ENCODE results near the gene CFAP46. TPM values are rescaled to one million over a fixed set of nuclear protein-coding genes. Genes with fewer than 3 reads are reported as not detected.
A peak's percentile ranks its signal among the peaks of the same experiment; 100 is the strongest.

The CFAP46 gene
- total RNA-seq, 1 donor from 2014 or later: 4.4 TPM

DNA sequence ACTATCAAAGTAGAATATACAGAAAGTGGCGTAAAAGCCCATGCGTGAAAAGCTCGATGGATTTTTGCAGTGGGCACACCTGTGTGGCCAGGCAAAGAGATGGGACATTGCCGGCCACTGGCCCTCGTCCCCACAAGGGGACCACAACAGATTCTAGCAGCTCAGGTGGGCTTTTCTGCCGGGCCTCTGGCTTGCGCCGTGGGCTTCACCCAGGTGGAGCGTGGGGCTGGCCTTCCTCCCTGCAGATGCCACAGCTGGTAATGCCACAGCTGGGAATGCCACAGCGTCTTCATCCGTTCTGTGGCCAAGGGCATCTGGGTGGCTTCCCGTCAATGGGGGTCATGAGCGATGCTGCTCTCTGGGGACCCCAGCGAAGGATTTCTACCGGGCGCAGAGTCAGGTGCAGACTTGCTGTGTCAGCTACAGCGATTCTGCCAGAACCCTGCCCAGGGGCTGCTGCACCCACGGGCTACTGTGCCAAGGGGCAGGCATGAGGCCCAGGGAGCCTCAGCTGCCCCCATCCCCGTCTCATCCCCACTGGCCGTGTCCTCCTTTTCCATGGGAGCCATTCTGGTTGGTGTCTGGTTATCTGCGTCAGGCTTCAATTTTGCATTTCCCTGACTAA lies 103.9 kb downstream of the CFAP46 start:
- Mint-ChIP-seq H3K36me3 (ENCODE audit: low read depth) (no peaks in the 10 kb centered on the region), H3K4me3 (no peak overlapping the region), H3K4me1 (no peaks in the 10 kb centered on the region), H3K27ac (ENCODE audit: unreplicated experiment) (no peak overlapping the region), H3K9me3 (peaks cover 6% of the 10 kb centered on the region), H3K27me3 (ENCODE audit: low read depth) (peaks cover 43% of the 10 kb centered on the region)
- TF ChIP-seq CTCF (conservative IDR thresholded peaks at IDR 0.05): no peak
- no peak for DNase-seq (ENCODE audit: low read depth, low spot score)

DNA sequence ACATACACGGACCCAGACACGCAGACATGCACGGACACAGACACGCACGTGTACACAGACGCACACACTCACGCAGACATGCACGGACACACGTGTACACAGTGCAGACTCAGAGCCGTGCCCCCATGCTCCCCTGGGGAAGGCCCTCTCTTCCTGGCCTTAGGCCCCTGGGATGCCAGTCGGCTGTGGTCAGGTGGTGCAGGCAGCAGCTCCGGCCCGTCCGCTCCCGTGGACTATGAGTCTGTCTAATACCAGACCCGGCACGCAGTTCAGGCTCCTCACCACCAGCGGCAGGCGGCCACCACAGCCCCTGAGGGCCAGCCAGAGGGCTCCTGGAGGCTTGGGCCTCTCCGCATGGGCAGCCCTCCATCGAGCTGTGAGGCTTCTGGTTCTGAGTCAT lies 104.5 kb downstream of the CFAP46 start:
- no peak for TF ChIP-seq CTCF (conservative IDR thresholded peaks at IDR 0.05)
- DNase-seq (ENCODE audit: low read depth, low spot score): no peak
- no peak overlapping the region for H3K27ac Mint-ChIP-seq (ENCODE audit: unreplicated experiment)
- peaks cover 45% of the 10 kb centered on the region for H3K27me3 Mint-ChIP-seq (ENCODE audit: low read depth)
- peaks cover 6% of the 10 kb centered on the region for H3K9me3 Mint-ChIP-seq
- no peaks in the 10 kb centered on the region for H3K36me3 Mint-ChIP-seq (ENCODE audit: low read depth)
- no peaks in the 10 kb centered on the region for H3K4me1 Mint-ChIP-seq
- H3K4me3 Mint-ChIP-seq: no peak overlapping the region

- TF ChIP-seq CTCF (conservative IDR thresholded peaks at IDR 0.05): peak; percentile 98
- no peaks in the 10 kb centered on the region for H3K36me3 Mint-ChIP-seq (ENCODE audit: low read depth)
- H3K27me3 Mint-ChIP-seq (ENCODE audit: low read depth): peaks cover 47% of the 10 kb centered on the region
- DNase-seq (ENCODE audit: low read depth, low spot score): peak; percentile 53
- no peak overlapping the region for H3K4me3 Mint-ChIP-seq
- H3K4me1 Mint-ChIP-seq: no peaks in the 10 kb centered on the region
- H3K9me3 Mint-ChIP-seq: peaks cover under 1% of the 10 kb centered on the region
- no peak overlapping the region for H3K27ac Mint-ChIP-seq (ENCODE audit: unreplicated experiment)
Observed at GRCh38 chr10:132836832-132837540, 105.4 kb downstream of the CFAP46 start.

GRCh38 chr10:132836248-132836831 lies 106.0 kb downstream of the CFAP46 start:
- Mint-ChIP-seq H3K27me3 (ENCODE audit: low read depth) (peaks cover 51% of the 10 kb centered on the region), H3K4me1 (no peaks in the 10 kb centered on the region)
- DNase-seq (ENCODE audit: low read depth, low spot score): no peak

GRCh38 chr10:132835848-132836233 lies 106.5 kb downstream of the CFAP46 start:
- Mint-ChIP-seq H3K4me1 (no peaks in the 10 kb centered on the region), H3K27me3 (ENCODE audit: low read depth) (peaks cover 52% of the 10 kb centered on the region), H3K9me3 (no peaks in the 10 kb centered on the region), H3K27ac (ENCODE audit: unreplicated experiment) (no peak overlapping the region), H3K4me3 (no peak overlapping the region), H3K36me3 (ENCODE audit: low read depth) (no peaks in the 10 kb centered on the region)
- no peak for DNase-seq (ENCODE audit: low read depth, low spot score)
- TF ChIP-seq CTCF (conservative IDR thresholded peaks at IDR 0.05): no peak

More at GRCh38 chr10:132836248-132836831, 106.0 kb downstream of the CFAP46 start:
- H3K27ac Mint-ChIP-seq (ENCODE audit: unreplicated experiment): no peak overlapping the region
- H3K9me3 Mint-ChIP-seq: no peaks in the 10 kb centered on the region
- H3K4me3 Mint-ChIP-seq: no peak overlapping the region
- H3K36me3 Mint-ChIP-seq (ENCODE audit: low read depth): no peaks in the 10 kb centered on the region
- no peak for TF ChIP-seq CTCF (conservative IDR thresholded peaks at IDR 0.05)

Data from neural crest cell (in vitro differentiated cells).